Nephron (organoid): ENCODE measurements around the gene ZBTB34.

ENCODE experiments used
- H3K27ac Mint-ChIP-seq, 3 experiments: 2 replicates each; pipeline ENCODE4 v1.8.0; 2020; ENCODE audit warnings: mixed read lengths in 3 of 3, mild to moderate bottlenecking in 2 of 3, moderate library complexity in 1 of 3
- H3K27me3 Mint-ChIP-seq: 2 replicates; pipeline ENCODE4 v1.8.0; 2021; ENCODE audit warnings: low read depth, mild to moderate bottlenecking, moderate library complexity, mixed read lengths
- H3K36me3 Mint-ChIP-seq: 2 replicates; pipeline ENCODE4 v1.8.0; 2020; ENCODE audit warnings: low read depth, mixed read lengths
- H3K4me1 Mint-ChIP-seq: 2 replicates; pipeline ENCODE4 v1.8.0; 2020; ENCODE audit warnings: mixed read lengths
- H3K4me3 Mint-ChIP-seq, 3 experiments: 2 replicates each; pipeline ENCODE4 v1.8.0; 2020; ENCODE audit warnings: mild to moderate bottlenecking in 3 of 3, mixed read lengths in 3 of 3, moderate library complexity in 2 of 3
- H3K9me3 Mint-ChIP-seq: 2 replicates; pipeline ENCODE4 v1.8.0; 2020; ENCODE audit warnings: mixed read lengths
- CTCF ChIP-seq, 3 experiments: fragments of 200-600 bp; sonication (generic); IDR thresholded peaks; one replicate each; pipeline ENCODE4 v1.5.0; 2021; ENCODE audit warnings: antibody characterized with exemption in 3 of 3; ENCODE audit not compliant: unreplicated experiment in 3 of 3

The ZBTB34 gene

GRCh38 chr9:126886034-126886822, 25.8 kb downstream of the ZBTB34 start:
- Mint-ChIP-seq H3K27me3 (no peaks in the 10 kb centered on the region), H3K36me3 (peaks cover 8% of the 10 kb centered on the region), H3K4me1 (peaks cover 13% of the 10 kb centered on the region), H3K9me3 (no peaks in the 10 kb centered on the region), H3K4me3 (no peak overlapping the region), H3K27ac (peak overlapping the region in 2 of 3 experiments; percentile 34 to 71)
- TF ChIP-seq CTCF (IDR thresholded peaks at IDR 0.05; ENCODE audit: unreplicated experiment in 3 of 3) = no peak

GRCh38 chr9:126886897-126887296, 26.5 kb downstream of the ZBTB34 start:
- TF ChIP-seq CTCF (IDR thresholded peaks at IDR 0.05; ENCODE audit: unreplicated experiment in 3 of 3) = no peak
- Mint-ChIP-seq H3K4me3 (no peak overlapping the region), H3K36me3 (peaks cover 4% of the 10 kb centered on the region), H3K27ac (no peak overlapping the region), H3K9me3 (no peaks in the 10 kb centered on the region), H3K27me3 (no peaks in the 10 kb centered on the region), H3K4me1 (peaks cover 13% of the 10 kb centered on the region)

- H3K9me3 Mint-ChIP-seq = no peaks in the 10 kb centered on the region
- H3K27ac Mint-ChIP-seq = no peak overlapping the region
- TF ChIP-seq CTCF (IDR thresholded peaks at IDR 0.05; ENCODE audit: unreplicated experiment in 3 of 3) = no peak
- peaks cover 7% of the 10 kb centered on the region for H3K27me3 Mint-ChIP-seq
- no peaks in the 10 kb centered on the region for H3K36me3 Mint-ChIP-seq
- H3K4me1 Mint-ChIP-seq = peaks cover 6% of the 10 kb centered on the region
- no peak overlapping the region for H3K4me3 Mint-ChIP-seq
These were observed 31.2 kb downstream of the ZBTB34 start for GRCh38 chr9:126891676-126892075.

- TF ChIP-seq CTCF (IDR thresholded peaks at IDR 0.05; ENCODE audit: unreplicated experiment in 3 of 3) = peak in 2 of 3 experiments; percentile 19 to 40
- H3K27me3 Mint-ChIP-seq = peaks cover 14% of the 10 kb centered on the region
- no peak overlapping the region for H3K4me3 Mint-ChIP-seq
- peaks cover 6% of the 10 kb centered on the region for H3K4me1 Mint-ChIP-seq
- no peak overlapping the region for H3K27ac Mint-ChIP-seq
- H3K36me3 Mint-ChIP-seq = no peaks in the 10 kb centered on the region
- H3K9me3 Mint-ChIP-seq = peaks cover 5% of the 10 kb centered on the region
These were observed 32.6 kb downstream of the ZBTB34 start for GRCh38 chr9:126893079-126893478.

DNA sequence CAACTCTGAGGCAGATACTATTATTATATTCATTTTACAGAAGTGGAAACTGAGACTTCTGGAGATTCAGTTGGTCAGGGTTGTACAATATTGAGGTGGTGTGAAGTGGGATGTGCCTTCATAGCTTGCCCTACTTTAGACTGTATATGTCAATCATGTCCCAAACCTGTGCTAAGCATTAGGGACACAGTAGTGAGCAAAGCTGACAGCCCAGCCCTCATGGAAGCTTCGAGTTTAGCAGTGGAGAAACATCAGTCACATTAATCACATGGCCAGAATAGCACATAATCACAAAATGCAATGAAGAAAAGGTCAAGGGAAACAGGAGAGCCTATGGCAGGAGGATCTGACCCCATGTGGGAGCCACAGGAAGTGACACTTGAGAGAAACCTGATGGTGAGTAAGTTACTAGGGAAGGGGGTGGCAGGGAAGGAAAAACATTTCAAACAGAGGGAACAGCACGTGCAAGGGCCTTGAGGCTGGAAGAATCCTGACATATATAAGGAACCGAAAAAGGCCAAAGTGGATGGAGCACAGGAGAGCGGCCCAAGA, 33.7 kb downstream of the ZBTB34 start:
- peaks cover 17% of the 10 kb centered on the region for H3K27me3 Mint-ChIP-seq
- H3K36me3 Mint-ChIP-seq = no peaks in the 10 kb centered on the region
- H3K9me3 Mint-ChIP-seq = peaks cover 5% of the 10 kb centered on the region
- H3K4me1 Mint-ChIP-seq = peaks cover 6% of the 10 kb centered on the region
- TF ChIP-seq CTCF (IDR thresholded peaks at IDR 0.05; ENCODE audit: unreplicated experiment in 3 of 3) = no peak
- H3K27ac Mint-ChIP-seq = no peak overlapping the region
- H3K4me3 Mint-ChIP-seq = no peak overlapping the region

- no peak overlapping the region for H3K4me3 Mint-ChIP-seq
- H3K36me3 Mint-ChIP-seq = no peaks in the 10 kb centered on the region
- no peak for TF ChIP-seq CTCF (IDR thresholded peaks at IDR 0.05; ENCODE audit: unreplicated experiment in 3 of 3)
- peaks cover 12% of the 10 kb centered on the region for H3K9me3 Mint-ChIP-seq
- peak overlapping the region; percentile 54 to 91 (median 90) for H3K27ac Mint-ChIP-seq
- peaks cover 22% of the 10 kb centered on the region for H3K27me3 Mint-ChIP-seq
- no peaks in the 10 kb centered on the region for H3K4me1 Mint-ChIP-seq
These were observed 41.8 kb downstream of the ZBTB34 start for GRCh38 chr9:126902210-126902609.
